Esophagus mucosa (tissue), 1 donor: ENCODE data around the gene AQP2. TPM values are rescaled to one million over a fixed set of nuclear protein-coding genes. Genes with fewer than 3 reads are reported as not detected.
A peak's percentile ranks its signal among the peaks of the same experiment; 100 is the strongest.

Experiments used
- ATAC-seq: fragments of 200-7000 bp; cut with Tn5 transposase; one replicate; pipeline ENCODE4 v1.9.1; 2020
- total RNA-seq: library from RNA; stranded (reverse); gene quantifications from one replicate; pipeline ENCODE4 v1.2.4, GENCODE V29; 2023
- donor health status: DM: yes; HTN: yes; CAD: no.

The AQP2 gene
- total RNA-seq, 1 donor from 2014 or later: not detected

GRCh38 chr12:49920915-49921286 is 29.6 kb upstream of the AQP2 start:
- ATAC-seq: no peak

- ATAC-seq: no peak
These were observed 29.2 kb upstream of the AQP2 start for GRCh38 chr12:49921299-49921698.

GRCh38 chr12:49921936-49922335 is 28.6 kb upstream of the AQP2 start:
- peak; percentile 81 for ATAC-seq

- ATAC-seq: no peak
These were observed 28.0 kb upstream of the AQP2 start for GRCh38 chr12:49922349-49923034.

GRCh38 chr12:49923035-49923644 is 27.4 kb upstream of the AQP2 start:
- ATAC-seq: no peak

GRCh38 chr12:49923880-49924556 is 26.5 kb upstream of the AQP2 start:
- no peak for ATAC-seq

GRCh38 chr12:49924628-49925246 is 25.8 kb upstream of the AQP2 start:
- ATAC-seq: no peak

- no peak for ATAC-seq
These were observed 24.9 kb upstream of the AQP2 start for GRCh38 chr12:49925433-49926204.

GRCh38 chr12:49928471-49928870 is 22.1 kb upstream of the AQP2 start:
- ATAC-seq: peak; percentile 43

- peak; percentile 31 for ATAC-seq
These were observed 21.0 kb upstream of the AQP2 start for GRCh38 chr12:49929581-49929980.

GRCh38 chr12:49930515-49931288 is 19.8 kb upstream of the AQP2 start:
- ATAC-seq: peak; percentile 71

GRCh38 chr12:49932023-49932422 is 18.5 kb upstream of the AQP2 start:
- no peak for ATAC-seq

- no peak for ATAC-seq
These were observed 17.9 kb upstream of the AQP2 start for GRCh38 chr12:49932533-49933130.

- no peak for ATAC-seq
These were observed 16.7 kb upstream of the AQP2 start for GRCh38 chr12:49933796-49934195.

GRCh38 chr12:49934505-49934904 is 16.0 kb upstream of the AQP2 start:
- ATAC-seq: no peak

- peak; percentile 67 for ATAC-seq
These were observed 13.6 kb upstream of the AQP2 start for GRCh38 chr12:49936925-49937324.

GRCh38 chr12:49937639-49938300 is 12.8 kb upstream of the AQP2 start:
- peak; percentile 81 for ATAC-seq

- ATAC-seq: no peak
These were observed 11.2 kb upstream of the AQP2 start for GRCh38 chr12:49939307-49939706.

GRCh38 chr12:49939707-49940106 is 10.8 kb upstream of the AQP2 start:
- no peak for ATAC-seq

GRCh38 chr12:49941556-49942511 is 8.7 kb upstream of the AQP2 start:
- ATAC-seq: no peak
